Left ventricle myocardium inferior (tissue), 1 donor: ENCODE data around the gene EEFSEC. TPM values are rescaled to one million over a fixed set of nuclear protein-coding genes. Genes with fewer than 3 reads are reported as not detected.

Experiments used
- DNase-seq: peaks from one replicate; pipeline ENCODE4 v3.0.0-alpha.2; 2020
- H3K27ac ChIP-seq: fragments of 200-600 bp; replicated peaks from 2 replicates; pipeline ENCODE4 v1.8.0; 2021
- H3K27me3 ChIP-seq: fragments of 200-600 bp; 2 replicates; pipeline ENCODE4 v1.8.0; 2021; ENCODE audit warnings: low read depth
- H3K36me3 ChIP-seq: fragments of 200-600 bp; 2 replicates; pipeline ENCODE4 v1.8.0; 2021
- H3K4me1 ChIP-seq: fragments of 200-600 bp; 2 replicates; pipeline ENCODE4 v1.8.0; 2021
- H3K4me3 ChIP-seq: fragments of 200-600 bp; 2 replicates; pipeline ENCODE4 v1.8.0; 2021; ENCODE audit warnings: mild to moderate bottlenecking, moderate library complexity
- H3K9me3 ChIP-seq: fragments of 200-600 bp; replicated peaks from 2 replicates; pipeline ENCODE4 v1.8.0; 2021
- CTCF ChIP-seq: fragments of 200-600 bp; IDR thresholded peaks from 2 replicates; pipeline ENCODE4 v1.8.0; 2021; ENCODE audit warnings: antibody characterized with exemption, mild to moderate bottlenecking, borderline replicate concordance
- intact Hi-C: fragments of 100-400 bp; cut with micrococcal nuclease; formaldehyde crosslinking; loops from one replicate; pipeline ENCODE4 v1.11.0; 2022
- total RNA-seq: library from RNA; stranded (reverse); fragmentation: NEBNext Ultra II Directional; extraction: Animal tissue kit (Norgen Biotek cat#: 25700); gene quantifications from one replicate; pipeline ENCODE4 v1.2.1, GENCODE V29; 2021
- donor health status: DM: no; HTN: yes; CAD: no; lungs with severe emphysema.

Gene EEFSEC
- total RNA-seq, 1 donor from 2014 or later = 23.7 TPM

GRCh38 chr3:128210711-128211110, 57.4 kb downstream of the EEFSEC start:
- no peak overlapping the region for H3K27ac ChIP-seq
- DNase-seq = no peak

GRCh38 chr3:128214056-128214455, 60.8 kb downstream of the EEFSEC start:
- intact Hi-C loops = no loop called here
- DNase-seq = no peak
- Histone ChIP-seq H3K27me3 (no peaks in the 10 kb centered on the region), H3K36me3 (no peaks in the 10 kb centered on the region), H3K4me3 (no peak overlapping the region), H3K27ac (no peak overlapping the region), H3K9me3 (no peaks in the 10 kb centered on the region), H3K4me1 (peaks cover 34% of the 10 kb centered on the region)
- no peak for TF ChIP-seq CTCF

More at GRCh38 chr3:128210711-128211110, 57.4 kb downstream of the EEFSEC start:
- no peak overlapping the region for H3K4me3 ChIP-seq
- H3K27me3 ChIP-seq = no peaks in the 10 kb centered on the region
- peaks cover 28% of the 10 kb centered on the region for H3K4me1 ChIP-seq
- no peaks in the 10 kb centered on the region for H3K9me3 ChIP-seq
- no peak for TF ChIP-seq CTCF
- intact Hi-C loops = no loop called here
- no peaks in the 10 kb centered on the region for H3K36me3 ChIP-seq

GRCh38 chr3:128215290-128215689, 62.0 kb downstream of the EEFSEC start:
- intact Hi-C loops = no loop called here
- Histone ChIP-seq H3K9me3 (no peaks in the 10 kb centered on the region), H3K27ac (no peak overlapping the region), H3K4me3 (no peak overlapping the region), H3K4me1 (peaks cover 29% of the 10 kb centered on the region), H3K36me3 (no peaks in the 10 kb centered on the region), H3K27me3 (no peaks in the 10 kb centered on the region)
- no peak for DNase-seq
- TF ChIP-seq CTCF = no peak

- Histone ChIP-seq H3K36me3 (no peaks in the 10 kb centered on the region), H3K4me1 (peaks cover 23% of the 10 kb centered on the region), H3K27me3 (no peaks in the 10 kb centered on the region), H3K9me3 (no peaks in the 10 kb centered on the region), H3K4me3 (no peak overlapping the region), H3K27ac (no peak overlapping the region)
- intact Hi-C loops = no loop called here
- no peak for DNase-seq
- no peak for TF ChIP-seq CTCF
Observed at GRCh38 chr3:128215800-128216495, 62.7 kb downstream of the EEFSEC start.

- peaks cover 9% of the 10 kb centered on the region for H3K9me3 ChIP-seq
- intact Hi-C loops = no loop called here
- peaks cover 21% of the 10 kb centered on the region for H3K4me1 ChIP-seq
- H3K4me3 ChIP-seq = no peak overlapping the region
- no peaks in the 10 kb centered on the region for H3K27me3 ChIP-seq
- DNase-seq = no peak
- H3K36me3 ChIP-seq = peaks cover 4% of the 10 kb centered on the region
- TF ChIP-seq CTCF = no peak
- no peak overlapping the region for H3K27ac ChIP-seq
Observed at GRCh38 chr3:128217702-128218547, 64.6 kb downstream of the EEFSEC start.
